Measurements from ENCODE around the gene BTNL2. TPM values are rescaled to one million over a fixed set of nuclear protein-coding genes. Genes with fewer than 3 reads are reported as not detected.

The BTNL2 gene
- total RNA-seq, 1 donor from 2014 or later: not detected

GRCh38 chr6:32375739-32376529, 31.0 kb downstream of the BTNL2 start:
- H3K27me3 Mint-ChIP-seq: peaks cover 4% of the 10 kb centered on the region
- H3K4me3 Mint-ChIP-seq (ENCODE audit: low read depth): no peak overlapping the region
- no peak for DNase-seq (ENCODE audit: low spot score, unreplicated experiment)
- TF ChIP-seq, protein P1, sequence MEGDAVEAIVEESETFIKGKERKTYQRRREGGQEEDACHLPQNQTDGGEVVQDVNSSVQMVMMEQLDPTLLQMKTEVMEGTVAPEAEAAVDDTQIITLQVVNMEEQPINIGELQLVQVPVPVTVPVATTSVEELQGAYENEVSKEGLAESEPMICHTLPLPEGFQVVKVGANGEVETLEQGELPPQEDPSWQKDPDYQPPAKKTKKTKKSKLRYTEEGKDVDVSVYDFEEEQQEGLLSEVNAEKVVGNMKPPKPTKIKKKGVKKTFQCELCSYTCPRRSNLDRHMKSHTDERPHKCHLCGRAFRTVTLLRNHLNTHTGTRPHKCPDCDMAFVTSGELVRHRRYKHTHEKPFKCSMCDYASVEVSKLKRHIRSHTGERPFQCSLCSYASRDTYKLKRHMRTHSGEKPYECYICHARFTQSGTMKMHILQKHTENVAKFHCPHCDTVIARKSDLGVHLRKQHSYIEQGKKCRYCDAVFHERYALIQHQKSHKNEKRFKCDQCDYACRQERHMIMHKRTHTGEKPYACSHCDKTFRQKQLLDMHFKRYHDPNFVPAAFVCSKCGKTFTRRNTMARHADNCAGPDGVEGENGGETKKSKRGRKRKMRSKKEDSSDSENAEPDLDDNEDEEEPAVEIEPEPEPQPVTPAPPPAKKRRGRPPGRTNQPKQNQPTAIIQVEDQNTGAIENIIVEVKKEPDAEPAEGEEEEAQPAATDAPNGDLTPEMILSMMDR (IDR thresholded peaks at IDR 0.05; ENCODE audit: unreplicated experiment): no peak
- peaks cover 3% of the 10 kb centered on the region for H3K9me3 Mint-ChIP-seq (ENCODE audit: low read depth)
- no peaks in the 10 kb centered on the region for H3K36me3 Mint-ChIP-seq (ENCODE audit: insufficient read depth)
- H3K27ac Mint-ChIP-seq: no peak overlapping the region
- H3K4me1 Mint-ChIP-seq (ENCODE audit: low read depth): peaks cover 18% of the 10 kb centered on the region

DNA sequence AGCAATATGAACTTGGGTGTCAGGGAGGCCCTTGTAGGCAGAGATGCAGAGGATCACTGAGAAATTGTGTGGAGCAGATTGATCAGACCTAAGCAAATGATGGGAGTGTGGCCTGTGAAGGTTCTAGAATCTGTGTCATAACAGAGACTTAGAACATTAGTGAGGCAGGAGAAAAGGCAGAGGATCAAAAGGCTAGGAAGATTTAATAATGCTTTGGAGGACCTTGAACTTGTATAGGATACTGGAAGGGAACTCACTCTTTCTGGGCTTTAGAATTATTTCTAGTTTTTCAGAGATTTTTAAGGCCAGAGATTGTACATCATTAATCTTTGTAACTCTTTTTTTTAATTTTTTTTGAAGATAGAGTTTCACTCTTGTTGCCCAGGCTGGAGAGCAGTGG, 35.2 kb downstream of the BTNL2 start, which contains the start of gene TSBP1:
TSBP1 (minus strand) TSS at position 101 of the 400 bp plus-strand sequence. CDS start 197 bp downstream, outside the sequence.
- Mint-ChIP-seq H3K27me3 (peaks cover 4% of the 10 kb centered on the region), H3K27ac (peak within 1 kb of the TSS; percentile 42), H3K4me1 (ENCODE audit: low read depth) (peaks cover 14% of the 10 kb centered on the region), H3K9me3 (ENCODE audit: low read depth) (peaks cover 3% of the 10 kb centered on the region), H3K36me3 (ENCODE audit: insufficient read depth) (no peaks in the 10 kb centered on the region), H3K4me3 (ENCODE audit: low read depth) (no peak within 1 kb of the TSS)
- TF ChIP-seq, protein P1 (IDR thresholded peaks at IDR 0.05; ENCODE audit: unreplicated experiment): no peak
- DNase-seq (ENCODE audit: low spot score, unreplicated experiment): no peak

GRCh38 chr6:32371229-32371628, 35.8 kb downstream of the BTNL2 start:
- Mint-ChIP-seq H3K4me3 (ENCODE audit: low read depth) (no peak overlapping the region), H3K27ac (peak overlapping the region; percentile 42), H3K9me3 (ENCODE audit: low read depth) (peaks cover 3% of the 10 kb centered on the region), H3K4me1 (ENCODE audit: low read depth) (peaks cover 11% of the 10 kb centered on the region), H3K36me3 (ENCODE audit: insufficient read depth) (no peaks in the 10 kb centered on the region), H3K27me3 (peaks cover under 1% of the 10 kb centered on the region)
- TF ChIP-seq, protein P1 (IDR thresholded peaks at IDR 0.05; ENCODE audit: unreplicated experiment): no peak
- DNase-seq (ENCODE audit: low spot score, unreplicated experiment): no peak

- Mint-ChIP-seq H3K9me3 (ENCODE audit: low read depth) (peaks cover 3% of the 10 kb centered on the region), H3K27ac (no peak overlapping the region), H3K36me3 (ENCODE audit: insufficient read depth) (no peaks in the 10 kb centered on the region), H3K27me3 (no peaks in the 10 kb centered on the region), H3K4me3 (ENCODE audit: low read depth) (no peak overlapping the region), H3K4me1 (ENCODE audit: low read depth) (peaks cover 11% of the 10 kb centered on the region)
- no peak for DNase-seq (ENCODE audit: low spot score, unreplicated experiment)
- TF ChIP-seq, protein P1 (IDR thresholded peaks at IDR 0.05; ENCODE audit: unreplicated experiment): no peak
These were observed 36.5 kb downstream of the BTNL2 start for GRCh38 chr6:32370505-32370904.

DNA sequence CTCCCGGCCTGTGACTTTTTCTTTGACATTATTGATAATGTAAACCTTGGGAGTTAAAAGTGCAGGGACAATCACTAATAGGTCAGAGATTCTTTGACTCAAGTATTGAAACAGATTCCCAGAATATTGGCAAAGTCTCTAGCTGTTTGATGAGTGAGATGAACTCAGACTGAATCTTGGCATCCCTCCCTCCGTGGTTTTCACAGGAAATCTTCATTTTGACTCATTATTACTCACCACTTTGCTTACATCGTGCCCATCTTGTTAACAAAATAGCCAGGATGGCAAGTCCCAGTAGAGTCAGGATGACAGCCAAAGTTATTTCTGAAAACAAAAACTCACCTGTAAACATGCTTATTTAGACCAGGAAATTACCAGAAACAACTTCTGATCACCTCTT, 37.3 kb downstream of the BTNL2 start:
- Mint-ChIP-seq H3K27me3 (peaks cover 3% of the 10 kb centered on the region), H3K36me3 (ENCODE audit: insufficient read depth) (no peaks in the 10 kb centered on the region), H3K27ac (no peak overlapping the region), H3K4me1 (ENCODE audit: low read depth) (peaks cover 11% of the 10 kb centered on the region), H3K4me3 (ENCODE audit: low read depth) (no peak overlapping the region), H3K9me3 (ENCODE audit: low read depth) (peaks cover 3% of the 10 kb centered on the region)
- no peak for DNase-seq (ENCODE audit: low spot score, unreplicated experiment)
- TF ChIP-seq, protein P1 (IDR thresholded peaks at IDR 0.05; ENCODE audit: unreplicated experiment): no peak
